NCI-H345 treated with DMSO at 0.1 percent for 48 hours (cell line): ENCODE results near the gene KIRREL2.
"Not testable (repeated sequence)": the region's sequence is repeated elsewhere in the genome, so short reads cannot be mapped to it uniquely, and the experiment has no call there.

Experiments used
- DNase-seq: peaks from one replicate; lab custom pipeline; 2025; ENCODE audit not compliant: unreplicated experiment; lab: John Stamatoyannopoulos, UW

Gene KIRREL2

GRCh38 chr19:35868823-35869326, 12.2 kb downstream of the KIRREL2 start:
- DNase-seq: no peak

GRCh38 chr19:35869327-35870123, 12.8 kb downstream of the KIRREL2 start:
- peak; percentile 99 for DNase-seq

GRCh38 chr19:35870124-35870736, 13.5 kb downstream of the KIRREL2 start:
- DNase-seq: not testable (repeated sequence)

- DNase-seq: no peak
Observed at GRCh38 chr19:35870798-35871197, 14.1 kb downstream of the KIRREL2 start.

GRCh38 chr19:35871611-35872010, 14.9 kb downstream of the KIRREL2 start:
- no peak for DNase-seq

GRCh38 chr19:35872180-35872579, 15.5 kb downstream of the KIRREL2 start:
- no peak for DNase-seq

- no peak for DNase-seq
Observed at GRCh38 chr19:35874392-35874930, 17.8 kb downstream of the KIRREL2 start.

- DNase-seq: no peak
Observed at GRCh38 chr19:35879068-35879467, 22.4 kb downstream of the KIRREL2 start.

GRCh38 chr19:35879770-35880317, 23.1 kb downstream of the KIRREL2 start:
- DNase-seq: no peak

GRCh38 chr19:35882114-35882832, 25.6 kb downstream of the KIRREL2 start:
- DNase-seq: peak; percentile 92

- no peak for DNase-seq
Observed at GRCh38 chr19:35883882-35884281, 27.2 kb downstream of the KIRREL2 start.

- DNase-seq: no peak
Observed at GRCh38 chr19:35885225-35885738, 28.6 kb downstream of the KIRREL2 start.

GRCh38 chr19:35885904-35886303, 29.2 kb downstream of the KIRREL2 start:
- no peak for DNase-seq

GRCh38 chr19:35887197-35887596, 30.5 kb downstream of the KIRREL2 start:
- DNase-seq: no peak

- no peak for DNase-seq
Observed at GRCh38 chr19:35888398-35888797, 31.7 kb downstream of the KIRREL2 start.

- no peak for DNase-seq
Observed at GRCh38 chr19:35889370-35890112, 32.8 kb downstream of the KIRREL2 start.

- DNase-seq: no peak
Observed at GRCh38 chr19:35890113-35890650, 33.5 kb downstream of the KIRREL2 start.

- DNase-seq: not testable (repeated sequence)
Observed at GRCh38 chr19:35891819-35892218, 35.1 kb downstream of the KIRREL2 start.

GRCh38 chr19:35894342-35894741, 37.6 kb downstream of the KIRREL2 start:
- no peak for DNase-seq
